ENCODE results near the gene CRACR2B. TPM values are rescaled to one million over a fixed set of nuclear protein-coding genes. Genes with fewer than 3 reads are reported as not detected.

The CRACR2B gene
- total and polyA plus RNA-seq, 10 of the 15 experiments (the other 5 are each of a cell fraction or from before 2014, with no cell fraction given): 0.10 to 33.7 (median 12.7) TPM

- intact Hi-C loops (cut with micrococcal nuclease; ENCODE audit: unreplicated experiment) (loop anchor here (5.0 kb wide), 1 partner anchor 70 kb away; the partner anchor contains the start of gene CHID1), in situ Hi-C loops (cut with MboI) (loop anchor here (10.0 kb wide), 2 partner anchors 213 to 1013 kb away; partner anchors contain the start of gene LSP1)
- Histone ChIP-seq H4K20me1 (ENCODE audit: control insufficient read depth, insufficient read depth) (no peaks in the 10 kb centered on the region; the same call in 1 of the 2 replicates), H3K4me1 (ENCODE audit: control insufficient read depth, insufficient read depth, low read length) (peaks cover 15% of the 10 kb centered on the region), H3K79me2 (ENCODE audit: control insufficient read depth, insufficient read depth, low read length) (peaks cover 20% of the 10 kb centered on the region), H3K4me2 (ENCODE audit: control insufficient read depth, insufficient read depth) (peak overlapping the region; percentile 95), H3K27me3 (replicated peaks in 1 of 2; ENCODE audit: control insufficient read depth in 2 of 2, insufficient read depth in 2 of 2, low read length in 1 of 2) (no peaks in the 10 kb centered on the region), H3K27ac (ENCODE audit: control insufficient read depth, insufficient read depth) (peak overlapping the region; percentile 90), H2AFZ (ENCODE audit: control insufficient read depth, low read depth, low read length) (peak overlapping the region; percentile 98), H3K36me3 (ENCODE audit: control insufficient read depth in 2 of 2, insufficient read depth in 2 of 2, low read length in 1 of 2) (peaks cover 0 to 25% of the 10 kb centered on the region in 2 experiments; a peak in 2 of 4 replicates), H3K4me3 (peak overlapping the region; percentile 96), H3K9ac (ENCODE audit: control insufficient read depth, insufficient read depth, low read length) (peak overlapping the region; percentile 91), H3K9me3 (replicated peaks; ENCODE audit: control insufficient read depth, insufficient read depth, low read length) (no peaks in the 10 kb centered on the region)
- DNase-seq (ENCODE audit: low read depth, low spot score): no peak
- under 1% methylated on average over 24 of the region's 27 CpGs for WGBS (ENCODE audit: insufficient coverage, insufficient replicate concordance, low lambda C conversion rate, missing lambda C conversion rate)
- peak; percentile 50 for ATAC-seq
- BruUV-seq (replicated peaks): TSS peak; percentile 78
- RAD21 ChIA-PET (ENCODE audit: unreplicated experiment): no interaction called here
- SMC1A ChIA-PET (ENCODE audit: uncharacterized antibody, unreplicated experiment): interaction anchor here (1.4 kb wide), 1 partner anchor 22 kb away, joined by 5 read pairs; no protein-coding TSS in a partner anchor
- POLR2A ChIA-PET: interaction anchor here (4.0 kb wide), 1 partner anchor 12 kb away, joined by 21 read pairs; no protein-coding TSS in a partner anchor
- TF ChIP-seq BCL11A (IDR thresholded peaks at IDR 0.05; ENCODE audit: low read depth, low read length): no peak
- TF ChIP-seq EGR1 (IDR thresholded peaks at IDR 0.05; ENCODE audit: borderline replicate concordance in 1 of 2, low read depth in 2 of 2, low read length in 2 of 2): no peak
- no peak for TF ChIP-seq PRDM15 (CRISPR knock-in tag; IDR thresholded peaks at IDR 0.05)
- no peak for TF ChIP-seq ZNF207 (IDR thresholded peaks at IDR 0.05; ENCODE audit: borderline replicate concordance)
- no peak for TF ChIP-seq STAT1 (conservative IDR thresholded peaks at IDR 0.05)
- TF ChIP-seq ZBTB4 (CRISPR knock-in tag; IDR thresholded peaks at IDR 0.05): no peak
- TF ChIP-seq ZBTB33 (IDR thresholded peaks at IDR 0.05): no peak
- TF ChIP-seq ELK1 (IDR thresholded peaks at IDR 0.05; ENCODE audit: low read depth, low read length): no peak
- no peak for TF ChIP-seq PKNOX1 (IDR thresholded peaks at IDR 0.05)
- no peak for TF ChIP-seq RAD51 (IDR thresholded peaks at IDR 0.05)
- TF ChIP-seq ASH2L (IDR thresholded peaks at IDR 0.05; ENCODE audit: borderline replicate concordance, low read depth): no peak
- TF ChIP-seq RELA (IDR thresholded peaks at IDR 0.05; ENCODE audit: borderline replicate concordance, partially characterized antibody): no peak
- CTCF ChIA-PET: no interaction called here
- no peak for FAIRE-seq
These were observed 14.3 kb downstream of the CRACR2B start for GRCh38 chr11:841981-842369.
